Measurements from ENCODE around the gene ENTREP1.

The ENTREP1 gene

DNA sequence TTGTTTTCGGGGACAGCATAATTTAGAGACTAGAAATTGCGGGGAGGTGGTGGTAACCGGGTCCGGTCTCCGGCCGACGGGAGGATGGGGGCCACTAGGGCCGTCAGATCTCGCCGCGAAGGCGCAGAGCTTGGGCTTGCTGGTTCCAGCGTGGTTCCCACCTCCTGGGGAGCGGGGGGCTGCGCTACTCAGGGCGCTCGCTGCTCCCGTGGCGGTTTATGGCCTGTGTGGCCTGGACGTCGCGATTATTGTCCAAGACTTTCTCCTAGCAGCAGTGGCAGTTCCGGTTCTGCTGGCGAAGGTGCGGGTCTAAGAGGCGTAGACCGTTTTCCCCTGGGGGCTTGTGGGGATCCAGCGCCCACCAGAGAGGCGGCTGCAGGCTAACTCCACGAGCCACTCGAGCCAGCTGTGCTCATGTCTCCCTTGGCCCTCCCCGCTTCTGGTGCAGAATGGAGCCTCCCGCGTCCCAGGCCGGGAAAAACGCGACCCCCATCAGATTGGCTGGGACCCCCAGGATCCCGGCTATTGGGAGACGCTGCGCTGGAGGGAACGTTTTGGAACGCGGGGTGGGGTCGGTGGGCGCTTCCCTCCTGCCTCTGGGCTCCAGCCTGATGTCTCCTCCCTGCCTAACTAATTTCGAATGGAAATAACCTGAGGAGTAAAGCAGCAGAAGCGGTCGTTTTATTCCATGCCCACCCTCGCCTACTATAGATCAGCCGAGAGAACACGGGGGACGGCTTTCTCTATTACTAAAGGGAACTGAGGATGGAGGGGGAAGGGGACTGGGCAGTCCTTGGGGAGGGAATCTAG lies 87.1 kb downstream of the ENTREP1 start:
- WGBS, 2 donors (ENCODE audit: extremely low coverage in 2 of 2, insufficient read length in 2 of 2, insufficient replicate concordance in 1 of 2): no CpG with 5 or more reads among the region's 52 CpGs
- Histone ChIP-seq H4K8ac (ENCODE audit: low read depth, low read length) (peak overlapping the region; percentile 82), H3K27ac (replicated peaks; ENCODE audit: low read length) (no peak overlapping the region), H3K14ac (ENCODE audit: low read length) (no peak overlapping the region), H3K4me2 (ENCODE audit: insufficient read depth, low read length, poor library complexity, severe bottlenecking) (no peak overlapping the region), H3K27me3 (ENCODE audit: control insufficient read depth in 3 of 3, insufficient read depth in 3 of 3, low read depth in 1 of 3, low read length in 3 of 3) (no peaks in the 10 kb centered on the region), H3K18ac (ENCODE audit: low read length) (peak overlapping the region; percentile 87), H3K9me3 (replicated peaks in 1 of 2; ENCODE audit: control insufficient read depth in 2 of 2, insufficient read depth in 1 of 2, low read depth in 1 of 2, low read length in 2 of 2) (peaks cover 0 to 3% of the 10 kb centered on the region in 2 donors), H2BK5ac (ENCODE audit: low read length) (peak overlapping the region; percentile 12), H3K79me1 (ENCODE audit: low read depth, low read length) (no peaks in the 10 kb centered on the region), H3K4me3 (ENCODE audit: low read length in 2 of 2) (no peak overlapping the region), H2BK120ac (ENCODE audit: low read depth, low read length) (no peak overlapping the region), H3K23ac (ENCODE audit: low read depth, low read length, poor library complexity) (peak overlapping the region; percentile 31), H2BK12ac (ENCODE audit: low read length) (peak overlapping the region; percentile 68), H2AK5ac (ENCODE audit: low read depth, low read length) (peak overlapping the region; percentile 99), H4K91ac (ENCODE audit: low read depth, low read length, poor library complexity) (peak overlapping the region; percentile 89), H3K36me3 (replicated peaks in 1 of 2; ENCODE audit: control insufficient read depth in 2 of 2, insufficient read depth in 2 of 2, low read length in 2 of 2) (no peaks in the 10 kb centered on the region), H3K4ac (ENCODE audit: low read length) (peak overlapping the region; percentile 66), H2AFZ (ENCODE audit: low read length) (peak overlapping the region; percentile 84), H3K4me1 (ENCODE audit: control insufficient read depth in 2 of 2, insufficient read depth in 1 of 2, low read depth in 1 of 2, low read length in 2 of 2) (peaks cover 0 to 7% of the 10 kb centered on the region in 2 donors), H3K9ac (ENCODE audit: low read depth, low read length, poor library complexity) (no peak overlapping the region), H2BK15ac (ENCODE audit: low read length) (peak overlapping the region; percentile 99)
- no peak for DNase-seq (ENCODE audit: low spot score)

DNA sequence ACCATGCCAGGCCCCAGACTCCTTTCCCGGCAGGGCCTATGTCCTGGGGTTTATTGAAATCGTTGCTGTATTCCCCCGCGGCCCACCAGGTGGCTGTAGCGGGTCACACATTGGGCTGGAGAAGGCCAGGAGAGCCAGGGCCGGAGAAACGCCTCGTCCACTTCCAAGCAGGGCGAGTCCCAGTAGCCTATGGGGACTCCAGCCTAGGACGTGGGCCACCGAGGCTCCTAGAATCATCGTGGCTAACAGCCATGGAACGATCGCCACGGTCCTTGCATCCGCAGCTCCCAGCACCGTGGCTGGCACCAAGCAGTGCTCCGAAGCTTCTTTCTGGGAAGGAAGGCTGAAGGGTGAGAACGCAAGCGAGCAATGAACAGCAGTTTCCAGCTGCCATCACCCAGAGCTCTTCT lies 87.7 kb downstream of the ENTREP1 start:
- Histone ChIP-seq H3K36me3 (replicated peaks in 1 of 2; ENCODE audit: control insufficient read depth in 2 of 2, insufficient read depth in 2 of 2, low read length in 2 of 2) (no peaks in the 10 kb centered on the region), H3K4me2 (ENCODE audit: insufficient read depth, low read length, poor library complexity, severe bottlenecking) (no peak overlapping the region), H3K4me1 (ENCODE audit: control insufficient read depth in 2 of 2, insufficient read depth in 1 of 2, low read depth in 1 of 2, low read length in 2 of 2) (peaks cover 0 to 7% of the 10 kb centered on the region in 2 donors), H2AK5ac (ENCODE audit: low read depth, low read length) (no peak overlapping the region), H3K4me3 (ENCODE audit: low read length in 2 of 2) (peak overlapping the region in 1 of 2 donors; percentile 27), H3K79me1 (ENCODE audit: low read depth, low read length) (no peaks in the 10 kb centered on the region), H2BK5ac (ENCODE audit: low read length) (peak overlapping the region; percentile 12), H3K4ac (ENCODE audit: low read length) (no peak overlapping the region), H2BK120ac (ENCODE audit: low read depth, low read length) (no peak overlapping the region), H3K18ac (ENCODE audit: low read length) (no peak overlapping the region), H2BK12ac (ENCODE audit: low read length) (peak overlapping the region; percentile 68), H4K8ac (ENCODE audit: low read depth, low read length) (no peak overlapping the region), H4K91ac (ENCODE audit: low read depth, low read length, poor library complexity) (no peak overlapping the region), H2AFZ (ENCODE audit: low read length) (peak overlapping the region; percentile 84), H3K23ac (ENCODE audit: low read depth, low read length, poor library complexity) (no peak overlapping the region), H3K14ac (ENCODE audit: low read length) (no peak overlapping the region), H3K9ac (ENCODE audit: low read depth, low read length, poor library complexity) (no peak overlapping the region), H3K27ac (replicated peaks; ENCODE audit: low read length) (no peak overlapping the region), H3K27me3 (ENCODE audit: control insufficient read depth in 3 of 3, insufficient read depth in 3 of 3, low read depth in 1 of 3, low read length in 3 of 3) (no peaks in the 10 kb centered on the region), H3K9me3 (replicated peaks in 1 of 2; ENCODE audit: control insufficient read depth in 2 of 2, insufficient read depth in 1 of 2, low read depth in 1 of 2, low read length in 2 of 2) (peaks cover 0 to 3% of the 10 kb centered on the region in 2 donors), H2BK15ac (ENCODE audit: low read length) (no peak overlapping the region)
- WGBS, 2 donors (ENCODE audit: extremely low coverage in 2 of 2, insufficient read length in 2 of 2, insufficient replicate concordance in 1 of 2): no CpG with 5 or more reads among the region's 20 CpGs
- DNase-seq (ENCODE audit: low spot score): peak; percentile 58

DNA sequence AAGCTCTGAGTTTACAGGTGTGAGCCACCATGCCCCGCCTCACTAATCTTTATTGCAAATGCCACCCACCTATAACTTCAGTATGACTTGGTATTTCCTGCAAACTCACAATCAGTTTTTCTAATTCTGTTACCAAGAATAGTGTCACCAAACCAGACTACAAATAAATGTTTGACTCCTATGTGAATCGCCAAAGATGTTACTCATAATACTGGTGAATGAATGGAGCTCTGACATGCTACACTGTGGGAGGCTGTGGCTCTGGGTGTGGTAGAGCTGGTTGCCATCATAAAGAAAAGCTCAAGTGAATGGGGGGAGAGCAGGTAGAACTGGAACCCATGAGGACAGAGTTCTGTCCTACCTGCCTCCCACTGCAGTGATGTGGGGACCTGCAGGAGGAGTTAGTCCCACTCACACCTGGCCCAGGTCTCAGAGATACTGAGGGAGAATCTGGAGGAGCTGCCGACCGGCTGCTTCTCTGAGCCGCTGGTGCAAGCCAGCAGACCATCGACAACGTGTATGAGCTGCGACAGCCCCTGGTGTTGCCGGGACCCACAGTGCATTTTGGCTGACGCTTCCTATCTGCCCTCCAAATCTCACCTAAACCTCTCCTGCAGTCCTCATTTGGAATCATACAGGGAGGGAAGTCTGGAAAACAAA lies 95.7 kb downstream of the ENTREP1 start:
- Histone ChIP-seq H2AFZ (ENCODE audit: low read length) (no peak overlapping the region), H3K18ac (ENCODE audit: low read length) (no peak overlapping the region), H2BK12ac (ENCODE audit: low read length) (no peak overlapping the region), H3K14ac (ENCODE audit: low read length) (no peak overlapping the region), H3K4ac (ENCODE audit: low read length) (no peak overlapping the region), H3K4me3 (ENCODE audit: low read length in 2 of 2) (no peak overlapping the region), H4K8ac (ENCODE audit: low read depth, low read length) (no peak overlapping the region), H3K4me1 (ENCODE audit: control insufficient read depth in 2 of 2, insufficient read depth in 1 of 2, low read depth in 1 of 2, low read length in 2 of 2) (peaks cover 0 to 4% of the 10 kb centered on the region in 2 donors), H2BK15ac (ENCODE audit: low read length) (no peak overlapping the region), H3K23ac (ENCODE audit: low read depth, low read length, poor library complexity) (no peak overlapping the region), H3K79me1 (ENCODE audit: low read depth, low read length) (no peaks in the 10 kb centered on the region), H3K9ac (ENCODE audit: low read depth, low read length, poor library complexity) (no peak overlapping the region), H3K9me3 (replicated peaks in 1 of 2; ENCODE audit: control insufficient read depth in 2 of 2, insufficient read depth in 1 of 2, low read depth in 1 of 2, low read length in 2 of 2) (peaks cover 0 to 7% of the 10 kb centered on the region in 2 donors), H3K36me3 (replicated peaks in 1 of 2; ENCODE audit: control insufficient read depth in 2 of 2, insufficient read depth in 2 of 2, low read length in 2 of 2) (no peaks in the 10 kb centered on the region), H2AK5ac (ENCODE audit: low read depth, low read length) (peak overlapping the region; percentile 82), H3K27me3 (ENCODE audit: control insufficient read depth in 3 of 3, insufficient read depth in 3 of 3, low read depth in 1 of 3, low read length in 3 of 3) (no peaks in the 10 kb centered on the region), H2BK5ac (ENCODE audit: low read length) (no peak overlapping the region), H3K27ac (replicated peaks; ENCODE audit: low read length) (no peak overlapping the region), H3K4me2 (ENCODE audit: insufficient read depth, low read length, poor library complexity, severe bottlenecking) (no peak overlapping the region), H4K91ac (ENCODE audit: low read depth, low read length, poor library complexity) (no peak overlapping the region), H2BK120ac (ENCODE audit: low read depth, low read length) (no peak overlapping the region)
- no CpG with 5 or more reads among the region's 10 CpGs for WGBS, 2 donors (ENCODE audit: extremely low coverage in 2 of 2, insufficient read length in 2 of 2, insufficient replicate concordance in 1 of 2)
- DNase-seq (ENCODE audit: low spot score): no peak
